ENCODE results near the gene SHMT2. TPM values are rescaled to one million over a fixed set of nuclear protein-coding genes. Genes with fewer than 3 reads are reported as not detected.

The SHMT2 gene
- polyA plus RNA-seq, 5 donors, result 64.9 to 89.4 (median 73.2) TPM

GRCh38 chr12:57224973-57225679 lies 4.4 kb upstream of the SHMT2 start:
- no peak for DNase-seq

GRCh38 chr12:57225680-57226210 lies 3.8 kb upstream of the SHMT2 start:
- no peak for DNase-seq

GRCh38 chr12:57226588-57227314 lies 2.8 kb upstream of the SHMT2 start:
- no peak for DNase-seq

GRCh38 chr12:57227315-57228115 lies 2.0 kb upstream of the SHMT2 start:
- DNase-seq, result no peak

GRCh38 chr12:57229046-57229633 lies 371 bp upstream of the SHMT2 start:
- no peak for DNase-seq

- DNase-seq, result no peak
Measured at GRCh38 chr12:57230381-57231155, 1.1 kb downstream of the SHMT2 start.

GRCh38 chr12:57231276-57232021 lies 1.9 kb downstream of the SHMT2 start:
- DNase-seq, result no peak

- no peak for DNase-seq
Measured at GRCh38 chr12:57232156-57232756, 2.7 kb downstream of the SHMT2 start.

- DNase-seq, result no peak
Measured at GRCh38 chr12:57233357-57234232, 4.1 kb downstream of the SHMT2 start.

- no peak for DNase-seq
Measured at GRCh38 chr12:57234233-57234570, 4.7 kb downstream of the SHMT2 start.

GRCh38 chr12:57234571-57235016 lies 5.1 kb downstream of the SHMT2 start:
- no peak for DNase-seq

GRCh38 chr12:57235017-57235727 lies 5.7 kb downstream of the SHMT2 start:
- peak; percentile 70 to 75 for DNase-seq

GRCh38 chr12:57235728-57236131 lies 6.2 kb downstream of the SHMT2 start:
- no peak for DNase-seq

- DNase-seq, result no peak
Measured at GRCh38 chr12:57236201-57236924, 6.9 kb downstream of the SHMT2 start.

GRCh38 chr12:57236925-57237595 lies 7.5 kb downstream of the SHMT2 start:
- no peak for DNase-seq

GRCh38 chr12:57237596-57237931 lies 8.1 kb downstream of the SHMT2 start:
- no peak for DNase-seq

All from right lung (tissue), 5 donors.